Mesendoderm (in vitro differentiated cells): ENCODE measurements around the gene SLIT3.

Experiments
- DNase-seq: peaks from one replicate; pipeline ENCODE4 v3.0.0; 2013
- H2AK5ac ChIP-seq: 2 replicates; pipeline ENCODE4 v1.6.1; 2013; ENCODE audit warnings: low read length, inconsistent platforms
- H2BK120ac ChIP-seq: 2 replicates; pipeline ENCODE4 v1.6.1; 2013; ENCODE audit warnings: low read depth, mild to moderate bottlenecking, low read length, moderate library complexity, mixed read lengths
- H2BK15ac ChIP-seq: replicated peaks from 2 replicates; pipeline ENCODE4 v1.6.1; 2013; ENCODE audit warnings: low read depth, mild to moderate bottlenecking, moderate library complexity
- H2BK5ac ChIP-seq: 2 replicates; pipeline ENCODE4 v1.6.1; 2013; ENCODE audit warnings: low read length, inconsistent platforms
- H3K18ac ChIP-seq: 2 replicates; pipeline ENCODE4 v1.6.1; 2013; ENCODE audit warnings: mild to moderate bottlenecking, low read length, mixed read lengths
- H3K23ac ChIP-seq: one replicate; pipeline ENCODE4 v1.6.1; 2013; ENCODE audit warnings: low read length
- H3K27ac ChIP-seq: 2 replicates; pipeline ENCODE4 v1.5.1; 2013; ENCODE audit warnings: low read depth, mild to moderate bottlenecking, inconsistent platforms, low read length, moderate library complexity
- H3K27me3 ChIP-seq: 2 replicates; pipeline ENCODE4 v1.6.1; 2013; ENCODE audit warnings: low read length, control low read depth, mild to moderate bottlenecking, inconsistent platforms; ENCODE audit not compliant: insufficient read depth, poor library complexity
- H3K36me3 ChIP-seq: 2 replicates; pipeline ENCODE4 v1.6.1; 2013; ENCODE audit warnings: low read length, inconsistent platforms; ENCODE audit not compliant: control insufficient read depth, insufficient read depth
- H3K4ac ChIP-seq: one replicate; pipeline ENCODE4 v1.6.1; 2013; ENCODE audit warnings: low read depth, mild to moderate bottlenecking, low read length, moderate library complexity
- H3K4me1 ChIP-seq: 2 replicates; pipeline ENCODE4 v1.6.1; 2013; ENCODE audit warnings: low read depth, low read length, inconsistent platforms; ENCODE audit not compliant: control insufficient read depth
- H3K4me2 ChIP-seq: 2 replicates; pipeline ENCODE4 v1.6.1; 2013; ENCODE audit warnings: low read length
- H3K4me3 ChIP-seq: 2 replicates; pipeline ENCODE4 v1.5.1; 2013; ENCODE audit warnings: mild to moderate bottlenecking, low read length
- H3K56ac ChIP-seq: one replicate; pipeline ENCODE4 v1.6.1; 2013; ENCODE audit warnings: low read length
- H3K79me1 ChIP-seq: 2 replicates; pipeline ENCODE4 v1.6.1; 2013; ENCODE audit warnings: low read length, inconsistent platforms
- H3K79me2 ChIP-seq: 2 replicates; pipeline ENCODE4 v1.6.1; 2013; ENCODE audit warnings: mild to moderate bottlenecking, low read length; ENCODE audit not compliant: control insufficient read depth, insufficient read depth
- H3K9ac ChIP-seq: 2 replicates; pipeline ENCODE4 v1.6.1; 2013; ENCODE audit warnings: low read length, inconsistent platforms
- H4K5ac ChIP-seq: one replicate; pipeline ENCODE4 v1.6.1; 2013; ENCODE audit warnings: low read length
- H4K8ac ChIP-seq: one replicate; pipeline ENCODE4 v1.6.1; 2013; ENCODE audit warnings: low read depth, mild to moderate bottlenecking, control low read depth, low read length, moderate library complexity
- WGBS: extraction: QIAGEN DNeasy Blood & Tissue Kit; methylation state at CpG from one replicate; pipeline ENCODE4 v1.1.7; 2013; ENCODE audit warnings: low lambda C conversion rate, missing lambda C conversion rate; ENCODE audit not compliant: insufficient coverage; ENCODE audit errors: extremely low coverage; 5-methylcytosine and 5-hydroxymethylcytosine counted together

SLIT3 gene

DNA sequence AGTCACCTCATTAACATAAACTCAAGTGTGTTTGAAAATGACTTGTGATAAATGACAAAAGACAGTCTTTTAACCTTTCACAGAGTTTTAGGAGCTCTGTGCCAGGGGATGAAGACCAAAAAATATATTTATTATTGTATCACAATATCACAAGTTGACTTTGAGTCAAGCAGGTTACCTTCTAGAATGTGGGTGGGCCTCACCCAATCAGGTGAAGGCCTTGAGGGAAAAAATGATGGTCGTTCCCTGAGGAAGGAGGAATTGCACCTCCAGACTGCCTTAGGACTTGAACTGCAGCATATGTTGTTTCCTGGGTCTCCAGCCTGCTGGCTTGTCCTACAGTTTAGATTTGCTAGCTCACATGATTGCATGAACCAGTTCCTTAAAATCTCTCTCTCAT is 680.1 kb downstream of the SLIT3 start:
- Histone ChIP-seq H2BK15ac (no peak overlapping the region), H2AK5ac (no peak overlapping the region), H3K4me2 (no peak overlapping the region), H4K8ac (no peak overlapping the region), H3K18ac (no peak overlapping the region), H3K4ac (no peak overlapping the region), H3K27me3 (no peaks in the 10 kb centered on the region), H3K9ac (no peak overlapping the region), H3K56ac (no peak overlapping the region), H4K5ac (no peak overlapping the region), H3K36me3 (no peaks in the 10 kb centered on the region), H3K79me1 (no peaks in the 10 kb centered on the region), H3K79me2 (no peaks in the 10 kb centered on the region), H3K4me1 (no peaks in the 10 kb centered on the region), H3K4me3 (no peak overlapping the region), H2BK120ac (no peak overlapping the region), H3K27ac (no peak overlapping the region), H3K23ac (no peak overlapping the region), H2BK5ac (no peak overlapping the region)
- no CpG with 5 or more reads among the region's 1 CpG for WGBS
- no peak for DNase-seq

GRCh38 chr5:168614661-168615060 is 686.3 kb downstream of the SLIT3 start:
- no peaks in the 10 kb centered on the region for H3K27me3 ChIP-seq
- H4K5ac ChIP-seq: no peak overlapping the region
- no peak overlapping the region for H3K23ac ChIP-seq
- no peak for DNase-seq
- no peak overlapping the region for H3K9ac ChIP-seq
- H2BK15ac ChIP-seq: no peak overlapping the region
- no peak overlapping the region for H3K4me2 ChIP-seq
- H3K18ac ChIP-seq: no peak overlapping the region
- no peak overlapping the region for H2BK120ac ChIP-seq
- no peaks in the 10 kb centered on the region for H3K79me1 ChIP-seq
- no peak overlapping the region for H2BK5ac ChIP-seq
- H2AK5ac ChIP-seq: no peak overlapping the region
- H3K4me3 ChIP-seq: no peak overlapping the region
- H3K4ac ChIP-seq: no peak overlapping the region
- H3K36me3 ChIP-seq: no peaks in the 10 kb centered on the region
- no peak overlapping the region for H3K27ac ChIP-seq
- no CpG with 5 or more reads among the region's 10 CpGs for WGBS
- H4K8ac ChIP-seq: no peak overlapping the region
- no peak overlapping the region for H3K56ac ChIP-seq
- H3K79me2 ChIP-seq: no peaks in the 10 kb centered on the region
- no peaks in the 10 kb centered on the region for H3K4me1 ChIP-seq

GRCh38 chr5:168613996-168614395 is 686.9 kb downstream of the SLIT3 start:
- H3K4me3 ChIP-seq: no peak overlapping the region
- H2BK15ac ChIP-seq: no peak overlapping the region
- no peaks in the 10 kb centered on the region for H3K27me3 ChIP-seq
- H3K27ac ChIP-seq: no peak overlapping the region
- H3K4me2 ChIP-seq: no peak overlapping the region
- H3K79me2 ChIP-seq: no peaks in the 10 kb centered on the region
- no peak overlapping the region for H4K5ac ChIP-seq
- no peaks in the 10 kb centered on the region for H3K4me1 ChIP-seq
- H3K9ac ChIP-seq: no peak overlapping the region
- H3K23ac ChIP-seq: no peak overlapping the region
- no peak for DNase-seq
- H3K79me1 ChIP-seq: no peaks in the 10 kb centered on the region
- H4K8ac ChIP-seq: no peak overlapping the region
- no peak overlapping the region for H3K4ac ChIP-seq
- H3K36me3 ChIP-seq: no peaks in the 10 kb centered on the region
- H3K56ac ChIP-seq: no peak overlapping the region
- H2BK120ac ChIP-seq: no peak overlapping the region
- H3K18ac ChIP-seq: no peak overlapping the region
- H2AK5ac ChIP-seq: no peak overlapping the region
- no CpG with 5 or more reads among the region's 1 CpG for WGBS
- H2BK5ac ChIP-seq: no peak overlapping the region

DNA sequence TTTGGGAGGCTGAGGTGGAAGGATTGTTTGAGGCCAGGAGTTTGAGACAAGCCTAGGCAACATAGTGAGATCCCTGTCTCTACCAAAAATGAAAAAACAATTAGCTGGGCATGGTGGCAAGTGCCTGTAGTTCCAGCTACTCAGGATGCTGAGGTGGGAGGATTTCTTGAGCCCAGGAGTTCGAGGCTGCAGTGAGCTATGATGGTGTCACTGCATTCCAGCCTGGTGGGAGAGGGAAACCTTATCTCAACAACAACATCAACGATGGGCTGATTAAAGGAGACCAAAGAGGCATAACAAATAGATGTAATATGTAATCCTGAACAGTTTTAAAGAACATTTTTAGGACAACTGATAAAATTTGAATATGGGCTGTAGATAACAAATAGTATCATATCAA is 687.5 kb downstream of the SLIT3 start:
- H3K4me3 ChIP-seq: no peak overlapping the region
- no peak overlapping the region for H3K4me2 ChIP-seq
- H4K8ac ChIP-seq: no peak overlapping the region
- no peaks in the 10 kb centered on the region for H3K4me1 ChIP-seq
- no peak overlapping the region for H3K56ac ChIP-seq
- H3K23ac ChIP-seq: no peak overlapping the region
- no peak overlapping the region for H2BK15ac ChIP-seq
- peak; percentile 22 for DNase-seq
- no peaks in the 10 kb centered on the region for H3K36me3 ChIP-seq
- no peak overlapping the region for H2BK5ac ChIP-seq
- H4K5ac ChIP-seq: no peak overlapping the region
- no peaks in the 10 kb centered on the region for H3K79me2 ChIP-seq
- H3K9ac ChIP-seq: no peak overlapping the region
- H3K79me1 ChIP-seq: no peaks in the 10 kb centered on the region
- no peaks in the 10 kb centered on the region for H3K27me3 ChIP-seq
- H3K27ac ChIP-seq: no peak overlapping the region
- H3K4ac ChIP-seq: no peak overlapping the region
- WGBS: no CpG with 5 or more reads among the region's 2 CpGs
- H2BK120ac ChIP-seq: no peak overlapping the region
- H3K18ac ChIP-seq: no peak overlapping the region
- H2AK5ac ChIP-seq: no peak overlapping the region

GRCh38 chr5:168612996-168613395 is 687.9 kb downstream of the SLIT3 start:
- Histone ChIP-seq H3K27ac (no peak overlapping the region), H2BK5ac (no peak overlapping the region), H3K79me2 (no peaks in the 10 kb centered on the region), H2BK120ac (no peak overlapping the region), H3K56ac (no peak overlapping the region), H3K4me2 (no peak overlapping the region), H4K8ac (no peak overlapping the region), H3K23ac (no peak overlapping the region), H2BK15ac (no peak overlapping the region), H3K18ac (no peak overlapping the region), H4K5ac (no peak overlapping the region), H3K4ac (no peak overlapping the region), H3K36me3 (no peaks in the 10 kb centered on the region), H3K79me1 (no peaks in the 10 kb centered on the region), H3K4me3 (no peak overlapping the region), H2AK5ac (no peak overlapping the region), H3K27me3 (no peaks in the 10 kb centered on the region), H3K4me1 (no peaks in the 10 kb centered on the region), H3K9ac (no peak overlapping the region)
- WGBS: no CpG with 5 or more reads among the region's 2 CpGs
- no peak for DNase-seq

DNA sequence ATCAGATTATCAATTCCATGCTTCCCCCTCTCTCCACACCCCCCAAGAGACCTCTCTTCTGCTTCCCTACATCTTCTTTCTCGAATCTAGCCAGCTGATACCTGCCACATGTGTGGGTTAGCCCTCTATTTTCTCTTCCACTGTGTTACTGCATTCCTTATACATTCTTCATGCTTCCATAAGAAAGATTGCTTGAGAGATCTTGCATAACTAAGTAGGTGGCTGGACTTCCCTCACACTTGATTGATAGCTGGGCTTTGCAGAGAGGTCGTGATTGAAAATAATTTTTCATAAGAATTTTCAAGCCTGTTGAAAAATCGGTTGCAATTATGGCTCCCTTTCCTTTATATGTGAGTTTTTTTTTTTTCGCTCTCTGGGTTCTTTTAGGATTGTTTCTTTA is 688.8 kb downstream of the SLIT3 start:
- no peak overlapping the region for H2AK5ac ChIP-seq
- no peak overlapping the region for H3K27ac ChIP-seq
- H2BK5ac ChIP-seq: no peak overlapping the region
- no peak overlapping the region for H3K4ac ChIP-seq
- no peaks in the 10 kb centered on the region for H3K79me1 ChIP-seq
- H3K79me2 ChIP-seq: no peaks in the 10 kb centered on the region
- H3K4me1 ChIP-seq: no peaks in the 10 kb centered on the region
- no peak overlapping the region for H4K8ac ChIP-seq
- H3K9ac ChIP-seq: no peak overlapping the region
- no peak overlapping the region for H3K23ac ChIP-seq
- H3K56ac ChIP-seq: no peak overlapping the region
- H2BK15ac ChIP-seq: no peak overlapping the region
- no peak overlapping the region for H2BK120ac ChIP-seq
- no peaks in the 10 kb centered on the region for H3K27me3 ChIP-seq
- no peak overlapping the region for H4K5ac ChIP-seq
- no peak overlapping the region for H3K18ac ChIP-seq
- H3K36me3 ChIP-seq: no peaks in the 10 kb centered on the region
- no peak overlapping the region for H3K4me3 ChIP-seq
- H3K4me2 ChIP-seq: no peak overlapping the region
- no CpG with 5 or more reads among the region's 4 CpGs for WGBS
- peak; percentile 33 for DNase-seq
